Measurements from ENCODE around the gene RSPO3. TPM values are rescaled to one million over a fixed set of nuclear protein-coding genes. Genes with fewer than 3 reads are reported as not detected.

Gene RSPO3
- polyA plus RNA-seq, 2 of the 4 experiments (the other 2 are of a cell fraction) = 32.4 to 128 TPM

DNA sequence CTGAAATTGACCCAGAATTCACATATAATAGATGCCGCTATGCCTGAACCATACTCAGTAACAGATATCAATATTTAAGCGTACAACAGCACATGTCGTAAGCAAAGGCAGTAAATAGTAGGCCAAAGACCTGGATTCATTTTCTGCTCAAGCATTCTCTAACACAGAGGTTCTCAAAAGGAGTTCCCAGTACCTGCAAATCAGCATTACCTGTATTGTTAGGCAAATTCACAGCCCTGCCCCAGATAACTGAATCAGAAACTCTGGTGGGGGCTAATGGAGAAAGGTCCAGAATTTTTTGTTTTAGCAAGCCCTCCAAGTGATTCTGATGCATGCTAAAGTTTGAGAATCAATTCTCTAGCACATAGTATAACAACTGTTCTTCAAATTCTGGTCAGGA is 36.0 kb downstream of the RSPO3 start:
- WGBS (ENCODE audit: missing lambda C conversion rate) = 93% methylated on average over 3 of the region's 3 CpGs
- H3K9me3 ChIP-seq = no peaks in the 10 kb centered on the region
- H3K4me2 ChIP-seq = no peak overlapping the region
- no peak overlapping the region for H3K4me3 ChIP-seq
- no peak for ATAC-seq
- CTCF ChIA-PET = no interaction called here
- no peak for DNase-seq (ENCODE audit: low read depth in 1 of 2, low spot score in 1 of 2)
- TF ChIP-seq CTCF (IDR thresholded peaks at IDR 0.05) (no peak), HOXB5 (CRISPR knock-in tag; IDR thresholded peaks at IDR 0.05) (no peak), NR3C1 (IDR thresholded peaks at IDR 0.05) (no peak), FOSB (CRISPR knock-in tag; IDR thresholded peaks at IDR 0.05) (no peak), ZSCAN20 (CRISPR knock-in tag; IDR thresholded peaks at IDR 0.05) (no peak), KDM1A (IDR thresholded peaks at IDR 0.05; ENCODE audit: low read depth) (no peak)
- no peaks in the 10 kb centered on the region for H3K4me1 ChIP-seq
- no peak for FAIRE-seq
- H3K27ac ChIP-seq = no peak overlapping the region
- POLR2A ChIA-PET = no interaction called here

DNA sequence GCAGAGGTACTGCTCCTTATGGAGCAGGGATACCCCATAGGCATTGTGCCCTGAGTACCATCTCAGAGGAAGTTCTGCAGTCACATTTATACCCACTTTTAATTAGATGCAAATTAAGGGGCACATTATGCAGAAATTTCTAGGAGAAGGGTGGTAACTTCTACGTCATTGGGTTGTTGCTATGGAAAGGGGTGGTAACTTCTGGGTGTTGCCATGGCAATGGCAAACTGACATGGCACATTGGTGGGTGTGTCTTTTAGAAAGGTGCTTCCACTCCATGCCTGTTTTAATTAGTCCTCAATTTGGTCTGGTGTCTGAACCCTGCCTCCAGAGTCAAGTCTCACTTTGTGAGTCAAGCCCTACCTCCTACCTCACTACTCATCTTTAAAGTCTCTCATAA is 42.0 kb downstream of the RSPO3 start:
- ChIA-PET CTCF (no interaction called here), POLR2A (no interaction called here)
- FAIRE-seq (no peak), ATAC-seq (peak in 1 of 2 experiments; percentile 39; a peak in 3 of 6 replicates), DNase-seq (ENCODE audit: low read depth in 1 of 2, low spot score in 1 of 2) (no peak)
- Histone ChIP-seq H3K4me2 (no peak overlapping the region), H3K9me3 (no peaks in the 10 kb centered on the region), H3K27ac (no peak overlapping the region), H3K4me1 (peaks cover 4% of the 10 kb centered on the region; the same call in 2 of the 3 replicates), H3K4me3 (no peak overlapping the region)
- WGBS (ENCODE audit: missing lambda C conversion rate) = 100% methylated on average over 1 of the region's 1 CpG
- no peak for TF ChIP-seq HDAC2 (IDR thresholded peaks at IDR 0.05)
- no peak for TF ChIP-seq CHD2 (IDR thresholded peaks at IDR 0.05; ENCODE audit: low read length, partially characterized antibody)
- no peak for TF ChIP-seq MAZ (IDR thresholded peaks at IDR 0.05; ENCODE audit: borderline replicate concordance, low read depth, low read length)
- no peak for TF ChIP-seq ZNF302 (CRISPR knock-in tag; IDR thresholded peaks at IDR 0.05)
- no peak for TF ChIP-seq ESRRA (IDR thresholded peaks at IDR 0.05; ENCODE audit: borderline replicate concordance, low read length)
- TF ChIP-seq KDM1A (IDR thresholded peaks at IDR 0.05; ENCODE audit: low read depth) = no peak
- TF ChIP-seq, protein P1, sequence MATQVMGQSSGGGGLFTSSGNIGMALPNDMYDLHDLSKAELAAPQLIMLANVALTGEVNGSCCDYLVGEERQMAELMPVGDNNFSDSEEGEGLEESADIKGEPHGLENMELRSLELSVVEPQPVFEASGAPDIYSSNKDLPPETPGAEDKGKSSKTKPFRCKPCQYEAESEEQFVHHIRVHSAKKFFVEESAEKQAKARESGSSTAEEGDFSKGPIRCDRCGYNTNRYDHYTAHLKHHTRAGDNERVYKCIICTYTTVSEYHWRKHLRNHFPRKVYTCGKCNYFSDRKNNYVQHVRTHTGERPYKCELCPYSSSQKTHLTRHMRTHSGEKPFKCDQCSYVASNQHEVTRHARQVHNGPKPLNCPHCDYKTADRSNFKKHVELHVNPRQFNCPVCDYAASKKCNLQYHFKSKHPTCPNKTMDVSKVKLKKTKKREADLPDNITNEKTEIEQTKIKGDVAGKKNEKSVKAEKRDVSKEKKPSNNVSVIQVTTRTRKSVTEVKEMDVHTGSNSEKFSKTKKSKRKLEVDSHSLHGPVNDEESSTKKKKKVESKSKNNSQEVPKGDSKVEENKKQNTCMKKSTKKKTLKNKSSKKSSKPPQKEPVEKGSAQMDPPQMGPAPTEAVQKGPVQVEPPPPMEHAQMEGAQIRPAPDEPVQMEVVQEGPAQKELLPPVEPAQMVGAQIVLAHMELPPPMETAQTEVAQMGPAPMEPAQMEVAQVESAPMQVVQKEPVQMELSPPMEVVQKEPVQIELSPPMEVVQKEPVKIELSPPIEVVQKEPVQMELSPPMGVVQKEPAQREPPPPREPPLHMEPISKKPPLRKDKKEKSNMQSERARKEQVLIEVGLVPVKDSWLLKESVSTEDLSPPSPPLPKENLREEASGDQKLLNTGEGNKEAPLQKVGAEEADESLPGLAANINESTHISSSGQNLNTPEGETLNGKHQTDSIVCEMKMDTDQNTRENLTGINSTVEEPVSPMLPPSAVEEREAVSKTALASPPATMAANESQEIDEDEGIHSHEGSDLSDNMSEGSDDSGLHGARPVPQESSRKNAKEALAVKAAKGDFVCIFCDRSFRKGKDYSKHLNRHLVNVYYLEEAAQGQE (IDR thresholded peaks at IDR 0.05) = no peak
- no peak for TF ChIP-seq BHLHE40 (IDR thresholded peaks at IDR 0.05; ENCODE audit: low read depth, low read length)
- no peak for TF ChIP-seq CHD4 (IDR thresholded peaks at IDR 0.05; ENCODE audit: borderline replicate concordance)
- TF ChIP-seq HOXB13 (CRISPR knock-in tag; IDR thresholded peaks at IDR 0.05; ENCODE audit: low read depth) = no peak
- no peak for TF ChIP-seq EHF (CRISPR knock-in tag; IDR thresholded peaks at IDR 0.05)
- TF ChIP-seq JUN (IDR thresholded peaks at IDR 0.05) = no peak
- TF ChIP-seq PBX3 (IDR thresholded peaks at IDR 0.05) = no peak
- no peak for TF ChIP-seq CBX8 (IDR thresholded peaks at IDR 0.05)
- no peak for TF ChIP-seq FOSL2 (IDR thresholded peaks at IDR 0.05)
- TF ChIP-seq FOSL2 (CRISPR knock-in tag; IDR thresholded peaks at IDR 0.05) = no peak
